Smooth muscle cell of the brain vasculature (primary cell): Measurements from ENCODE around the gene NDUFS2.
"Not testable (repeated sequence)": the region's sequence is repeated elsewhere in the genome, so short reads cannot be mapped to it uniquely, and the experiment has no call there.

Experiments used
- DNase-seq: peaks from one replicate; pipeline ENCODE4 v3.0.0-alpha.2; 2012; ENCODE audit warnings: low read depth, low spot score

Gene NDUFS2

DNA sequence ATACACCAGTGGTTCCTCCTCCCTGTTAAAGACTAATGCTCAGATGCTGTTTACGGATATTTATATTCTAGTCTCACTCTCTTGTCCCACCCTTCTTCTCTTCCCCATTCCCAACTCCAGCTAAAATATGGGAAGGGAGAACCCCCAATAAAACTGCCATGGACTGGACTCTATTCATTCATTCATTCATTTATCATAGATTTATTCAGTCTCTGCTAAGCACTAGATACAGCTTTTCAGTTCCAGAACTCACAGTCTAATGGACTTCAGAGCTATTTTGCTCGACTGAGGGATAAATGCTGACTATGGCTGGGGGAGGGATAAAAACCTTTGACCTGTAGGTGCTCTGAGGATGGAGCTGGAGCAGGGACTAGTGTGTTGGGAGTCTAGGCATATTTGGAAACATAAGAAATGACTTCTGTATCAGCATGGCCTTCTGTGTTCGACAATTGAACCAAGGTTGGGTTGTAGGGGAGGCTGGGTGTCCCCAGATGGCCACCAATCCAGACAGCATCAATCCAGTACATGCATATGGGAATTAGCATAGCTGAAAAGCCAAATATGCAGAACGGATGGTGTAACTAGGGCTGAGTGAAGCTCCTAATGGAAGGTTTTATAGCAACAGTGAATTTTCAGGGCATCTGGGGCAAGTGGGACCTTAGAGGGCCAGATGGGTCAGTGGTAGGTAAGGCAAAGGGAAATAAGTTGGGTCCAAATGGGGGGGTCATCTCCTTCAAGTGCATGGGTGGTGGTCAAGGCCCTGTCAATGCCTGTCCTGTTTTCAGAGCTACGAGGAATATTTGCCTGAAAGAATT lies 17.1 kb downstream of the NDUFS2 start:
- DNase-seq: no peak

DNA sequence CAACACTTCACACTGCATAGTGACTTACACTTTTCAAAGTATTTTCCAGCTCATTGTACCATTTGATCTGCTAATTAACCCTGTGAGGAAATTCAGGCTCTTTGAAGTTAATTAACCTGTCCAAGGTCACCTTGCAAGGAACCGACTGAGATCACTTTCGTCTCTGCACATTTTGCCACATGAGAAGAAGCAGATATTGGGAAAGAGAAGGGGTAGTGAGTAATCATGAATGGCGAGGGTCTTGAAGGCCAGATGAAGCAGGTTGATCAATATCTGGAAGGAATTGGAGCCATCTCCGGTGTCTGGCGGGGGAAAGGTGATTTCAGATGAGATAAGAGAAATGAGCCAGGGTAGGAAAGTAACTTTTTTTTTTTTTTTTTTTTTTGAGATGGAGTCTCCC lies 17.8 kb downstream of the NDUFS2 start:
- DNase-seq: no peak

DNA sequence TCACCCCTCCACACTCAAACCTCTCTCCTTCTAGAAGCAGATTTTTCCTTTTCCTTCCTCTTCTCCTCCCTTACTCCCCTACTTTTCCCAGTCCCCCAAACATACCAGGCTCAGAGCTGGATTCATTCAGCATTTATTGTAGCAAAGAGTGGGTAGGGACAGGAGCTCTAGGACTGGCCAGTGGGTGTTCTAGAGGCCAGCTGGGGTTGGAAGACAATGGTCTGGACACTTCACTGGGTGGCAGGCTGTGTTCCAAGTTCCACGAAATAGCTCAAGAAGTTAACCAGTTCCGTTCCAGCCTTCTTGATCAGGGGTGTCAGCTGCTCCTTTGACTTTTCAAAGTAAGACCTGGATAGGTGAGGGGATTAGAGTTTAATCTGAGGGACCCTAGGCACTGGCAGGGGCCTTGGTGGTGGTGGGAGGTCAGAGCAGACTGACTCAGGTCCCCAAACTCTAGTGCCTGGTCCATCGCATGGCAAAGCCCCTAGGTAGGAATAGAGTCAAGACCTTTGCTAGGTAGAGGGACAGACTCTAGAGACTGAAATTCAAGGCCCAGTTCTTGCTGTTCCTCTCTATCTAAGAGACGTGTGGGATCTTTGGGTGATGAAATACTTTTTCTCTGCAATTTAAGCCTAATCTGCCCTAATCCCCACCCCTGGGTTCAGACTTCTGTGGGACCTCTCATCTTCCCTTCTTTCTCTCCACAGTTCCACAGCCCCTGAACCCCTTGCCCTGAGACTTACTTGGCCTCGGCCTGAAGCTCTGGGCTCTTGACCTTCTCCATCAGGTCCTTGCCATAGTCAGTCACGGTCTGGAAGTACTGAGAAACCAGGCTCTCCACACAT lies 20.2 kb downstream of the NDUFS2 start:
- DNase-seq: no peak

DNA sequence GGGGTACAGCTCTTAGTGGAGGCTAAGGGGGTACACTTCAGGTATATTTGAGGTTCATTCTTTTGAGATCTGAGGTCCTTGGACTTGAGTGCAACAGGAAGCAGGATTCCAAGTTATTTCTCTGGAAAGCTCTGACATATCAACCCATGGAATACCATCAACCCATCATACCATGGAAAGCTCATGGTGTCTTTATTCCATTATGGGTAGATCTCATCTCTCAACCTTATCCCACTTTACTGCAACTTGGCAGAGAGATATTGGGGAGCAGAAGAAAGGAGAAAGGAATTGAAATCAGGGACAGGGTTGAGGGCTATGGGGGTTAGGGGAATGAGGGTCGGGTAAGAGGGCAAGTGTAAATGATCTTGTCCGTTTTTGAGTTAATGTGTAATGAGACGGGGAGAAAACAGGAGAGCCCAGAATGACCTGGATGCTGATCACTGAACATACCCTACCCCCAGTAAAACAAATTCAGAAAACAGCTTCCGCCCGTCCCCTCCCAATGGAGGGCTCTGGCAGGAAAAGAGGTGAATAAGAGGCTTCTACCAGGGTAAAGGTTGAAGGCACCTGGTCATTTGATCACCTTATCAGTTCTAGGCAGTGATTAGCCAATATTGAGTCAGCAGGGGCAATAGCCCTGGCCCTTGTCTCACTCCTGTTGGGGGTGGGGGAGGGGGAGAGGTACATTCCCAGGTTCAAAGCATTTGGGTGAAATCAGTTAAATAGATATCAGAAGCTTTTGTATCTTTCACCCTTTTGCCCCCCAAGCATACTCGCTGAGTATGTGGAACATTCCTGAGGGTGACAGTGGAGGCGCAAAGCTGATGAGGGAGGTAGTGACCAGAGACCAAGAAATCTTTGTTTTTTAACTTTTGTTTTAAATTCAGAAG lies 21.9 kb downstream of the NDUFS2 start:
- no peak for DNase-seq

DNA sequence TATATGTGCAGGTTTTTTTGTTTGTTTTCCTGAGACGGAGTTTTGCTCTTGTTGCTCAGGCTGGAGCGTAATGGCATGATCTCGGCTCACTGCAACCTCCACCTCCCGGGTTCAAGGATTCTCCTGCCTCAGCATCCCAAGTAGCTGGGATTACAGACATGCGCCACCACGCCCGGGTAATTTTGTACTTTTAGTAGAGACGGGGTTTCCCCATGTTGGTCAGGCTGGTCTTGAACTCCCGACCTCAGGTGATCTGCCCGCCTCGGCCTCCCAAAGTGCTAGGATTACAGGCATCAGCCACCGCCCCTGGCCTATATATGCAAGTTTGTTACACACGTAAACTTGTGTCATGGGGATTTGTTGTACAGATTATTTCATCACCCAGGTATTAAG lies 22.5 kb downstream of the NDUFS2 start:
- not testable (repeated sequence) for DNase-seq

DNA sequence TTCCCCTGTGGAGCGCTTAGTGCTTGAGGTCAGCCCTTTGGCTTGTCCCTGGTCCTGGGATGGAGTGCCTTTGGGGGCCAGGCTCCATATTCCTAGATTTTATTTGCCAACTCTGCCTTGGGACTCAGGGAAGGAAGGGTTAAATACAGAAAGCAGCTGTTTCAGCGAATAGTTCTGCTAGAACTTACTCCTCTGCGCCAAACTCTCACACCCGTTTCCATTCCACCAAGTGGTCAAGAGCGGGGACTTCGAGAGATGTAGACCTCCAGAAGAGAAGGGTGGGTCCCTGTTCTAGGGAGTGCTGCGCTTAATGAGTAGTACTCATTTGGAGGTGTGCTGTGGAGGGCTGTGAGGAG lies 23.0 kb downstream of the NDUFS2 start:
- no peak for DNase-seq

DNA sequence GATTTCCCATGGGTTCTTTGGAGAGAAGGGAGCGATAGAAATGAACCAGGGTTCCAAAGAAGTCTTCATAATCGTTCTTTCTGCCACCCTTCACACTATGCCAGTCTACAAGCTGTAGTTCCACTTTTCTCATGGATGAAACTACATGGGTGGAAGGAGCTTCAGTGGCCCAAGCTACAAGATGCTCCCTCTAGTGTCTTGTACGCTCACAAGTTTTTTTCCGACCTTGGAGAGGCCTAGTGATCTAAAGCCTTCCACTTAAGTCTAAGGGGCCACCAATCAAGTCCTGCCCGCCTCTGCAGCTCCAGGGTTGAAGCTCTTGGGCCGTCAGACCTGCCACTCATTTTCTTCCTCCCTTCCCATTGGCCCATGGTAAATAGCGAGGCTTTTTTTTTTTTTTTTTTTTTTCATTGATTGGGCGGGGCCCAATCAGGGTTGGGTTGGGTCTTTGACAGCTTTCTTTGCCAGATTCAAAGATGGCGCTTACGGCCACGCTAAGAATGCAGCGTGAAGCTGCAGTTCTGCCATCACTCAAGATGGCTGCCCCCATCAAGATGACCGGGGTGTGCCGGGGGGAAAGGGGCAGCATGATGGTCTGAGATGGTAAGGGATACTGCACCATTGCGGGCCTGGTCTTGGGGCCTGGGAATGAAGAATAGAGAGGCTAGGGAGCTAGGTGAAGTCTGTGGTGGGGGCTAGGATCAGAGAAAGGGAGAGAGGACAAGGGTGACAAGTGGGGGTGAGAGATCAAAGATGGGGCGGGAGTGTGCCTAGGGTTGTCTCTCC lies 23.6 kb downstream of the NDUFS2 start, which contains the start of gene TOMM40L:
Gene TOMM40L, plus strand, starts transcription at position 527 of the 786 bp plus-strand sequence. CDS start 430 bp downstream, outside the sequence.
- DNase-seq: peak; percentile 99

DNA sequence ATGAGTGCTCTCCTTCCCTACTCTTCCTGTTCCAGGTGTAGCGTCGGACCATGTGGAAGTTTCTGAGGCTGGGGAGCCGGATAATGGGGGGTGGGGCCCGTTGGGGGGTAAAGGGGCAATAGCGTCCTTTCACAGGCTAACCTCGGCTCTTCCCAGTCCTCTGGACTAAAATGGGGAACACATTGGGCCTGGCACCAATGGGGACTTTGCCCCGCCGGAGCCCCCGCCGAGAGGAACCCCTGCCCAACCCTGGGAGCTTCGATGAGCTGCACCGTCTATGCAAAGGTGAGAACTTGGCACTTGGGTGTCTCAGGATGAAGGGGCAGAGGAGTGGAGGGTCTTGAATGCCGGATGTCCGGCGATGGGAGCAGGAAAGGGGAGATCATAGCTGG lies 24.1 kb downstream of the NDUFS2 start:
- DNase-seq: no peak

DNA sequence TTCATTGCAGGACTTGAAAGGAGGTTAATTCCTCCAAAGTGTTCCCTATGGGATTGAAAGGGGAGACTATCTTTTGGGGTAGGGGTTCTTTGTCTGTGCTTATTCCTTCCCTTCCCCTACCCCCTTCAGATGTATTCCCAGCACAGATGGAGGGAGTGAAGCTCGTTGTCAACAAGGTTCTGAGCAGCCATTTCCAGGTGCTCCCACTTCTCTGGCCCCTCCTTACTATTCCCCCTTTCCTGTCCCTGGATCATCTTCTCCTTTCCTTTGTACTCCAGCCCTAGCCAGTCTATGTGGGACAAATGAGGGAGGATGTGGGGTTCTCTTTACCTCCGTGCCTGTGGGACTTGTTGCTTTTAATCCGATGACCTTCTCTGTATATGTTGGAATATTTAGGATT lies 24.6 kb downstream of the NDUFS2 start:
- DNase-seq: no peak

DNA sequence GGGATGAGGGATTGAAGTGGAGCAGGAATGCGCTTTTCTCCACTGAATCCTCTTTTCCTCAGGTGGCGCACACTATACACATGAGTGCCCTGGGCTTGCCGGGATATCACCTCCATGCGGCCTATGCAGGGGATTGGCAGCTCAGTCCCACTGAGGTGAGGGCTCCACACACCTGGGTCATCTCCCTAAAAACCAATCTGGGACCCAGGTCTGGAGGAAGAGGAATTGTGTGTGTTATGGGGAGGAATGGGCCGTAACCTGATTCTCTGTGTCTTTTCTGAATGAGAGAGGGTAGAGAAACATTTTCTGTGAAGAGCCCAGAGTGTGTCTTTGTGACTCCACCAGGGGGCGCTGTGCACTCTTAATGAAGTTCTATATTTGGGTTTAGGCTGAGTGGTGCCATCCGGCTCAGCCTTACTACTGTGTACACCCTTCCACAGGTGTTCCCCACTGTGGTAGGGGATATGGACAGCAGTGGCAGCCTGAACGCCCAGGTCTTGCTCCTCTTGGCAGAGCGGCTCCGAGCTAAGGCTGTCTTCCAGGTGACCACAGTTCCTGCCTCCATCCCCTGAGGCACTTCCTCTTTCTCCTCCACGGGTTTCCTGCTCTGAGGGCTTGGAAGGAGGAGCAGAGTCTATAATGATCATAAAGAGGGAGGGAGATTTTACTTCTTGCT lies 25.2 kb downstream of the NDUFS2 start:
- peak; percentile 59 for DNase-seq

DNA sequence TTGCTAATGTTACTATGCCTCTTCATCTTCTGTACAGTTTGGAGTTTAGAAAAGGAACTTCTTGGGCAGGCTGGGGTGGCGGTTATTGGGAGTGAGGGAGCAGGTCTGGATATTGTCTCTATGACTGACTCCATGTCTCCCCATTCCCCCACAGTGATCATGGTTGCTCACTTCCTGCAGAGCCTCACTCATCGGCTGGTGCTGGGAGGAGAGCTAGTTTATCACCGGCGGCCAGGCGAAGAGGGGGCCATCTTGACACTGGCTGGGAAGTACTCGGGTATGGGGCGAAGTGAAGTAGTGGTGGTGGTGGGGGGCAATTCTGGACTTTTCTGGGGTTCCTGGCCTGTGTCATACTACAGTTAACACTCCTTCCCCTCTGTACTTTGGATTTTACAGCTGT lies 25.9 kb downstream of the NDUFS2 start:
- no peak for DNase-seq

DNA sequence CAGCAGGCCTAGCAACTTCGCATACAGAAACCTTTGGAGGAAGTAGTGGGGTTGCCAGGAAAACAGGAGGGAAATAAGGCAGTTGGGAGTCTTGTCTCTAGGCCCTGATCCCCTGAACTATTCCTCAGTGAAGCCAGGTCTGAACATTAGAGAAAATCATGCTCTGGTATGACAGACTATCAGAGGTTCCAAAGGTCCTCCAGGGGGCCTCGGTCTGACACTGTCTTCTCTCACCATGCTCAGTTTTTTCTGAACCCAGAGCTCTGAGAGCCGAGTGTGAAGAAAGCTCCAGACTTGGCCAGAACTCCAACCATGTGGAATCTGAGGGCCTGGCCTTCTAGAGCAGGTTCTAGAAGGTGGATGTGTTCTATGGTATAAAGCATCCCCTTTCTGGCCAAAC lies 27.7 kb downstream of the NDUFS2 start:
- no peak for DNase-seq

DNA sequence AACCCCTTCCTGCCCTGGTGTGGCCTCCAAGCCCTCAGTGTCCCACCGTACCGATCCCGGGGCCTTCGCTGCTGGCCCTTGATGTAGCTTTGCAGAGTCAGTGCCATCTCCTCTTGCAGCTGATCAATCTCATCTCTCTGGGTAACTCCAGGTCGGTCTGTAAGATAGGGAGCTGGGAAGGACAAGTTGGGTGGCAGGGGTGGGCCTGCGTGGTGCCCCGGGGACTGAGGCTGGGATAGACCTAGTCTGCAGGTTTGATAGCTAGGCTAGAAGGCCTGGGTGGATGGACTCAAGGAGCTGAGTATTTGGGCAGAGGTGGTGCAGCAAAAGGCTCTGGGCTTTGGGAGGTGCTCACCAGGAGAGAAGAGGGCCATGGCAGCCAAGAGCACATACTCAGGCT lies 28.6 kb downstream of the NDUFS2 start:
- no peak for DNase-seq

DNA sequence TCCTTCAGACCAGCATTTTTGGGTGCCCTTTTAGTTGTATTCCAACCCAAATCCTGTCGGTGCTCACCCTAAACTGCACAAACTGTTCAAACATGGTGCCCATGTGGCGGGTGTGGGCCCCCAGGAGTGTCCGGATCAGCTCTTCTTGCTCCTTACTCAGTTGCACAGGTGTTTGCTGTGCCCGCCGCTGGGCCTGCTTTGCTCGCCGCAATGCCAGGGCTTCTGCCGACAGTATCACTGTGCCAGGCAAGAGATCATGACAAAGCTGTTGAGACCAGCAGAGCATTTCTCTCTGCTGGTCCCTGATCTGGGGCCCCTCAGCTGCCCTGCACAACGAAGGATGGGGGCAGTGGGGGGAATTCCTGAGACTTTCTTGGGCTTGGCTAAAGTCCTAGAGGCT lies 30.9 kb downstream of the NDUFS2 start:
- DNase-seq: no peak

DNA sequence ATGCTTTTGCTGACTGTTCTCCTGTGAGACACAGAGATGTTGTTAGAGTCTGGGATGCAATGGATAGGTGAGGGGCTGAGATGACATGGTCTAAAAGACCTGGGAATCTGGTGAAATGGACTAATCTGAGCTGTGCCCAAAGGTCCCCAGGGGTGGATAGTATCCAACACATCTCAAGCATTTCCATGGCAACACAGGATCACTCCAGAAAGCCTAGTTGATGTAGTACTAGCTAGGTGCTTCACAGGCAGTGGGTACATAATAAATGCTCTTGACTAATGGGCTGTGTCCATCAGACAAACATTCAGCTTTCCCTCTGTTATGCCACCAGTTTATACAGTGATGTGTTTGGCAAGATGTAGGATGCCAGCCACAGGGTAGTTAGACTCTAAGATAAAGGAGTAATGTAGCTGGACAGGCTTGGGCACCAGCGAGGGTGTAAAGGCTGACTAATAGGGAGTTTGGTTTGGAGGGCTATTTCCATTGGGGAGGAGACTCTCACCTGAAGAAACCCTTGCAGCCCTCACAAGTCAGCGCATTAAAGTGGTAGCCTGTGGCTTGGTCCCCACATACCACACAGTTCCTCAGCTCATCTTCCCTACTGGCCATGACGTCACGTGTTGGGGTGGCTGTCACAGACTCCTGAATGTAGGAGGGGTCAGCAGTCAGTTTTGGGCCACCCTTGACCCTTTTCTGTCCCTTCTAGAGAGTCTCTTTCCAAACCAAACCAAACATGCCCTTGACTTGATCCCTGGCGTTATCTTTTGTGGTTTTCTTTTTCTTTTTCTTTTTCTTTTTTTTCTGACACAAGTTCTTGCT lies 34.0 kb downstream of the NDUFS2 start:
- no peak for DNase-seq

DNA sequence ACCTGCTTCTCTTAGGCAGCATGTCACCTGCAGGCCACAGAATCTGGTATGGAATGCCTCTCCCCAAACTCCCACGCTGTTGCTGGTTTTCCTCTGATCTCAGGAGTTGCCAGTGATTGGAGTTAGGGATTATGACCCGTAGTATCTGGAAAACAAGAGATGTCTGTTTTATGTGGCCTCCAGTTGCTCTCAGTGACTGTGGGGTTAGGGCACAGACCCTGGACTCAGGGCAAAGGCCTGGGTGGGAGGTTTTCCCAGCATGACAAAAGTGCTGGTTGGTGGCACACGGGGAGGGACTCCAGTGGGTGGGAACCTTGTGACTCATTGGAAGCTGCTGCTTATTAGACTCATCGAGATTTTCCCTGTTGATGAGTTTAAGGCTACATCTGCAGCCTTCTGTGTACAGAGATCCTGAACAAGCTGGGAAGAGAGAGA lies 35.9 kb downstream of the NDUFS2 start, which contains the start of gene NR1I3:
Gene NR1I3, minus strand, starts transcription at position 165 of the 435 bp plus-strand sequence. CDS start 1,638 bp downstream, outside the sequence.
- no peak for DNase-seq

DNA sequence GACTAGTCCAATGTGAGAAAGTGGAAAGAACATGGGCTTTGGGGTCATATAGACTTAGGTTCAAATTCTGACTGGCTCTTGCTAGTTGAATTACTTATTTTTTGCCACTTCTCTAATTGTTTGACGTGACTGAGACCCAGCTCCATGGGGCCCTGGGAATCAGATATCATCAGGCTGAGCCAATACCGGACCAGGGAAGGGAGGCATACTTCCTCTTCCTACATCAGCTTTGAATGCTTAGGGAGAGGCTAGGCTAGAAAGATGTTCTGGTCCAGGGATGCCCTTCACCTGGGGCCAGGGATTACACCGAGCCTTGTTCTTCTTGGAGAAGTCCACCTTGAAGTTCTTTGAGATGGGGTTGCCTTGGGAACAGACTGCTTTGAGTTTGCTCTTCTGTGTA lies 39.5 kb downstream of the NDUFS2 start:
- no peak for DNase-seq

DNA sequence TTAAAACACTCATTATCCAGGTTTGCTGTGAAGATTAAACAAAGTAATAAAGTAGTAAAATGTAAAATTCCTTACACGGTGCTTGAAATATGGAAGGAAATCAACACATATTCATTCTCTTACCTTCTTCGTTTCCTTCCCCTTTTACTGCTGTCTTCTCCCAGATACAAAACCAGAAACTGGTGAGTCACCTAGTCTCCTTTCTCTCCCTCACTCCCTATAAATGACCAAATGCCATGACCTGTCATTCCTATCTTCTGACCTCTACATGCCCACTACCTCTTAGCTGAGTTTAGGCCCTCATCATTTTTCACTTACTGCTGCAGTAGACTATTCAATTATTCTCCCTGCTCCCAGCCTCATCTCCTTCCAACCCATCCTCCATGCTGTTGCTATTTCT lies 40.1 kb downstream of the NDUFS2 start:
- no peak for DNase-seq

DNA sequence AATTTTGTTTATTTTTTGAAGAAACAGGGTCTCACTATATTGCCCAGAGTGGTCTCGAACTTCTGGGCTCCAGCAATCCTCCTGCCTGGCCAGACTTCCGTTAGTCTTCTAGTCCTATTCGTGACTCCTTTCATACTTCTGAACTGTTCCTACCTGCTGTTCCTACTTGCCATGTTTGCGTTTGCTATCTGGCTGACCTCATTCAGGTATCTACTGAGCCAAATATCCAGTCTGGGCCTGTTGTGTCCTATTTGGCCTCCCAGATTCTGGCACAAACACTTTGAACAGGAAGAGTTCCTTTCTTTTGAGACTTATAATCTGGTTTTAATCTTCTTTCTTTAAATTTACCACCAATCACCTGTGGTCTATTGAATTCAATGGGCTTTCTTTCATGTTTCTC lies 42.7 kb downstream of the NDUFS2 start:
- no peak for DNase-seq
